Natural killer cell treated with Interleukin-12 subunit alpha and Interleukin-12 subunit beta and Interleukin-15 and Interleukin-18, amount 100 ng/mL, for 72 hours (primary cell): ENCODE results near the gene XRCC6. TPM values are rescaled to one million over a fixed set of nuclear protein-coding genes. Genes with fewer than 3 reads are reported as not detected.
"Not testable (repeated sequence)": the region's sequence is repeated elsewhere in the genome, so short reads cannot be mapped to it uniquely, and the experiment has no call there.

Experiments used
- ATAC-seq, 2 donors: fragments of 150-1000 bp; cut with Tn5 transposase in 1 of 2; sonication (Bioruptor Pico), chemical (Tn5 transposase) in 1 of 2; 2 replicates each; pipeline ENCODE4 v1.10.0; 2021
- DNase-seq: peaks from one replicate; pipeline ENCODE4 v3.0.0; 2022; ENCODE audit warnings: low spot score
- H3K27ac Mint-ChIP-seq, 2 donors: 1 replicate in 1 of 2; 2 replicates in 1 of 2; pipeline ENCODE4 v1.8.0; 2022; ENCODE audit warnings: mixed read lengths in 2 of 2, mild to moderate bottlenecking in 1 of 2, moderate library complexity in 1 of 2
- H3K27me3 Mint-ChIP-seq, 2 donors: 1 replicate in 1 of 2; 2 replicates in 1 of 2; pipeline ENCODE4 v1.8.0; 2022; ENCODE audit warnings: mixed read lengths in 2 of 2
- H3K36me3 Mint-ChIP-seq: one replicate; pipeline ENCODE4 v1.8.0; 2022; ENCODE audit warnings: mixed read lengths
- H3K4me1 Mint-ChIP-seq, 2 donors: 1 replicate in 1 of 2; 2 replicates in 1 of 2; pipeline ENCODE4 v1.8.0; 2022; ENCODE audit warnings: low read depth in 2 of 2, mixed read lengths in 2 of 2, mild to moderate bottlenecking in 1 of 2
- H3K4me3 Mint-ChIP-seq: one replicate; pipeline ENCODE4 v1.8.0; 2022; ENCODE audit warnings: mixed read lengths
- H3K9me3 Mint-ChIP-seq: 2 replicates; pipeline ENCODE4 v1.8.0; 2022; ENCODE audit warnings: mixed read lengths
- total RNA-seq, 2 donors: library from RNA; stranded (reverse); gene quantifications; one replicate each; pipeline ENCODE4 v1.2.3, GENCODE V29; 2022

Gene XRCC6
- total RNA-seq, 2 donors from 2014 or later: 276 to 305 TPM

GRCh38 chr22:41587347-41587723 is 33.8 kb upstream of the XRCC6 start:
- Mint-ChIP-seq H3K27ac (no peak overlapping the region), H3K4me3 (no peak overlapping the region), H3K4me1 (peaks cover 0 to 7% of the 10 kb centered on the region in 2 donors), H3K9me3 (no peaks in the 10 kb centered on the region), H3K27me3 (no peaks in the 10 kb centered on the region), H3K36me3 (peaks cover 3% of the 10 kb centered on the region)
- ATAC-seq (no peak), DNase-seq (no peak)

GRCh38 chr22:41589391-41590241 is 31.5 kb upstream of the XRCC6 start, which contains the start of gene PMM1:
PMM1 (minus strand) TSS chr22:41589840; CDS start chr22:41589805, 35 bp downstream.
- peak within 1 kb of the TSS; percentile 93 for H3K4me3 Mint-ChIP-seq
- ATAC-seq (peak; percentile 99), DNase-seq (peak; percentile 100)
- H3K9me3 Mint-ChIP-seq: no peaks in the 10 kb centered on the region
- no peaks in the 10 kb centered on the region for H3K27me3 Mint-ChIP-seq
- H3K27ac Mint-ChIP-seq: peak within 1 kb of the TSS; percentile 71 to 74
- no peaks in the 10 kb centered on the region for H3K36me3 Mint-ChIP-seq
- peaks cover 0 to 4% of the 10 kb centered on the region in 2 donors for H3K4me1 Mint-ChIP-seq

GRCh38 chr22:41593336-41593960 is 27.6 kb upstream of the XRCC6 start:
- not testable (repeated sequence) for ATAC-seq, H3K27ac Mint-ChIP-seq, H3K27me3 Mint-ChIP-seq, H3K4me1 Mint-ChIP-seq, H3K4me3 Mint-ChIP-seq, H3K36me3 Mint-ChIP-seq, H3K9me3 Mint-ChIP-seq, DNase-seq

GRCh38 chr22:41595703-41596102 is 25.4 kb upstream of the XRCC6 start:
- Mint-ChIP-seq H3K4me1 (peaks cover 0 to 3% of the 10 kb centered on the region in 2 donors), H3K36me3 (no peaks in the 10 kb centered on the region), H3K27ac (no peak overlapping the region), H3K9me3 (no peaks in the 10 kb centered on the region), H3K4me3 (no peak overlapping the region), H3K27me3 (peaks cover 0 to 3% of the 10 kb centered on the region in 2 donors)
- ATAC-seq (no peak), DNase-seq (no peak)

GRCh38 chr22:41596776-41597634 is 24.1 kb upstream of the XRCC6 start:
- ATAC-seq (peak; percentile 59 to 70), DNase-seq (no peak)
- Mint-ChIP-seq H3K27ac (no peak overlapping the region), H3K9me3 (no peaks in the 10 kb centered on the region), H3K27me3 (peaks cover 0 to 6% of the 10 kb centered on the region in 2 donors), H3K4me1 (peaks cover 0 to 3% of the 10 kb centered on the region in 2 donors), H3K4me3 (no peak overlapping the region), H3K36me3 (peaks cover 6% of the 10 kb centered on the region)

GRCh38 chr22:41597635-41597953 is 23.5 kb upstream of the XRCC6 start:
- Mint-ChIP-seq H3K9me3 (no peaks in the 10 kb centered on the region), H3K4me3 (no peak overlapping the region), H3K4me1 (peaks cover 5 to 6% of the 10 kb centered on the region in 2 donors), H3K27ac (no peak overlapping the region), H3K36me3 (peaks cover 12% of the 10 kb centered on the region), H3K27me3 (peaks cover 0 to 6% of the 10 kb centered on the region in 2 donors)
- ATAC-seq (no peak), DNase-seq (no peak)

DNA sequence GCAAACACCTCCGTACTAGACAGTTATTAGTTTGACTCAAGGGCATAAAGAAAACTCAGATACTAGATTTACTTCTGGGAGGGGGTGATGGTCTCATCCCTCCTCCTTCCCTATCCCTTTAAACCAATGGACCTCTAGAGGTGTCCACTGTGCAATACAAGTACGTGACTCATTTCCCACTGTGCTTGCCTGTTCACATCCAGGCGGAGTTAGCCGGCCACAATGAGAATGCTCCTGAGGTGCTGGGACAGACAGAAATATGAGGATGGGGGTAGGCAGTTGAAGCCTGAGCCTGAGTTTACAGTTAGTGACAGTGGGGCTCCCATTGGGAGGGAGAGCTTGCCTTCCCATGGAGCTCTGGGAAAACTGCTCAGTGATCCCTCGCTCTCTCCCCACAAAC is 23.0 kb upstream of the XRCC6 start:
- ATAC-seq: no peak
- Mint-ChIP-seq H3K36me3 (peaks cover 16% of the 10 kb centered on the region), H3K4me1 (peaks cover 9 to 11% of the 10 kb centered on the region in 2 donors), H3K27me3 (peaks cover 0 to 6% of the 10 kb centered on the region in 2 donors), H3K27ac (no peak overlapping the region), H3K4me3 (no peak overlapping the region), H3K9me3 (no peaks in the 10 kb centered on the region)
- no peak for DNase-seq

DNA sequence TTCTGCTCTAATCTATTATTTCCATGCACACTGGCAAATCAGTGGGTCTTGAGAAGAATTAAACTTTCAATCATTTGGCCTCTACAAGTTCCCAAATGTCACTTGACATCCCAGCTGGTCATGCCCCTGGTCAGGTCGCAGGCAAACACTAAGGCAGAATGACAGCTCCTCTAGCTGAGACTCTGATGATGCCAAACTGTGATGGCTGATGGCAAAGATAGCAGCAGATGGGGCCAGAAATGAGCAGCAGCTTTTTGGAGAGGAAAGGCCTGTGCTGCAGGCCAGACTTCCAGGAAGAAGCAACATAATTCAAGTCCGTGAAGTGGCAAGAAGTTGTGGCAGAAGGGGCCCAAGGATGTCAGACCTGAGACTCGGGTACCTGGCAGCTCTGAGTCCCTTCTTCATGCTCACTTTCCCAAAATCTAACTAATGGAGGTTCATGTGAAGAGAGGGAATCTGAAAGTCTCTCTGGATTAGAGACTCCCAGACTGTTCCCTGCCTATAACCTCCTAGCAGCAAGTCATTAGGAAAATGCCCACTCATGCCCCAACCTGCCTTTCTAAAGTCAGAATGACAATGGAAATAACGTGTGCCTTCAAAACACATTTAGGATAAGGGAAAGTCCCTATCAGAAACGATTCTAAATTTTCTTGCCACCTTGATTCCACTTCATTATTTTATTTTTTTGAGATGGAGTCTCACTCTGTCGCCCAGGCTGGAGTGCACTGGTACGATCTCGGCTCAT is 22.0 kb upstream of the XRCC6 start:
- Mint-ChIP-seq H3K27me3 (peaks cover 0 to 6% of the 10 kb centered on the region in 2 donors), H3K9me3 (no peaks in the 10 kb centered on the region), H3K27ac (no peak overlapping the region), H3K36me3 (peaks cover 17% of the 10 kb centered on the region), H3K4me1 (peaks cover 19% of the 10 kb centered on the region in 2 donors), H3K4me3 (no peak overlapping the region)
- DNase-seq: no peak
- ATAC-seq: no peak

DNA sequence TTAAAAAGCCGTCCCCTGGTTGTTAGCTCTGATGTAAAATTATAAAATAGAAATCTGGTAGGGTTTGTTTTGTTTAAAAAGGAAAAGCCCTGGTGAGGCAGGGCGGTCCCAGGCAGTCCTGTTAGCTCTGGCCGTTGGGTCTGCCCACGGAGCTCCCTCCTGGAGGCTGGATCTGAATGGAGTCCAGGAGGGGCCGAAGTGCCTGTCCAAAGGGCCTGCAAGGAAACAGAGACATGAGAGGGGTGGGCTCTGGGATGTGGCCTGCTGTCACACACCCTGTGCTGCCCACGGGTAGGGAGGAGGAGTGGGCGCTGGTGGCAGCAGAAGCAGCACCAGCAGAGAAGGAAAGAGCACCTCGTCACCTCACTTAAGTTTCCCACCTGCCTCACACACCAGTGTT is 20.1 kb upstream of the XRCC6 start:
- DNase-seq (peak; percentile 15), ATAC-seq (no peak)
- H3K27ac Mint-ChIP-seq: no peak overlapping the region
- H3K27me3 Mint-ChIP-seq: peaks cover 7 to 12% of the 10 kb centered on the region in 2 donors
- no peak overlapping the region for H3K4me3 Mint-ChIP-seq
- H3K9me3 Mint-ChIP-seq: no peaks in the 10 kb centered on the region
- H3K36me3 Mint-ChIP-seq: peaks cover 28% of the 10 kb centered on the region
- peaks cover 26 to 31% of the 10 kb centered on the region in 2 donors for H3K4me1 Mint-ChIP-seq

DNA sequence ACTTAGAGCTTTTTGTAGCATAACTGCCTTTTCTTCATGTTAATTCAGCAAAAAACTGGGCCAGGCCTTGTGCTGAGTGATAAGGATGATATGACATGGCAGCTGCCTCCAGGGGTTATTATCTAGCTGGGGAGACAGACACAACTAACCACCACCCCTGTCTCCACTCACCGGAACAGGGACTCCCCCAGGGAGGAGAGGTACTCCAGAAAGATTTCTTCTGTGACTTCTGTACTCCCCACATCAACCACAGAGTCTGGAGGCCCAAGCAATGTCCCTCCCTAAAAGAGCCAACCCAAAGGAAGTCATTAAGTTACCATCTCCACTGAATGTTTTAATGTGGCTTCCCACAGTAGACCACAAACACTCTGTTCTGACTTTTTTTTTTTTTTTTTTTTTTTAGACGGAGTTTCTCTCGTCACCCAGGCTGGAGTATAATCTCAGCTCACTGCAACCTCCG is 17.2 kb upstream of the XRCC6 start:
- H3K27me3 Mint-ChIP-seq: peaks cover 20 to 24% of the 10 kb centered on the region in 2 donors
- peaks cover 26 to 36% of the 10 kb centered on the region in 2 donors for H3K4me1 Mint-ChIP-seq
- H3K4me3 Mint-ChIP-seq: peak overlapping the region; percentile 28
- H3K36me3 Mint-ChIP-seq: peaks cover 41% of the 10 kb centered on the region
- peak; percentile 97 to 99 for ATAC-seq
- H3K27ac Mint-ChIP-seq: peak overlapping the region; percentile 69 to 73
- H3K9me3 Mint-ChIP-seq: no peaks in the 10 kb centered on the region
- peak; percentile 82 for DNase-seq

GRCh38 chr22:41608386-41608785 is 12.7 kb upstream of the XRCC6 start:
- ATAC-seq: no peak
- peaks cover 17 to 24% of the 10 kb centered on the region in 2 donors for H3K27me3 Mint-ChIP-seq
- H3K36me3 Mint-ChIP-seq: peaks cover 24% of the 10 kb centered on the region
- peak; percentile 18 for DNase-seq
- H3K9me3 Mint-ChIP-seq: no peaks in the 10 kb centered on the region
- no peak overlapping the region for H3K27ac Mint-ChIP-seq
- H3K4me3 Mint-ChIP-seq: no peak overlapping the region
- peaks cover 22 to 28% of the 10 kb centered on the region in 2 donors for H3K4me1 Mint-ChIP-seq

GRCh38 chr22:41612603-41613306 is 8.3 kb upstream of the XRCC6 start:
- ATAC-seq: no peak
- H3K27ac Mint-ChIP-seq: no peak overlapping the region
- H3K9me3 Mint-ChIP-seq: no peaks in the 10 kb centered on the region
- H3K4me1 Mint-ChIP-seq: peaks cover 13 to 25% of the 10 kb centered on the region in 2 donors
- no peak for DNase-seq
- H3K27me3 Mint-ChIP-seq: peaks cover 4 to 6% of the 10 kb centered on the region in 2 donors
- peaks cover 1% of the 10 kb centered on the region for H3K36me3 Mint-ChIP-seq
- H3K4me3 Mint-ChIP-seq: no peak overlapping the region
